HG02798 (cell line): ENCODE measurements around the gene STK25.
A peak's percentile ranks its signal among the peaks of the same experiment; 100 is the strongest.

Source experiments
- ATAC-seq: cut with Tn5 transposase; IDR thresholded peaks from one replicate; pipeline ENCODE4 v1.9.1; 2021; ENCODE audit warnings: mild to moderate bottlenecking; ENCODE audit not compliant: unreplicated experiment, poor library complexity

The STK25 gene

GRCh38 chr2:241508240-241509154 is at the start of gene STK25:
Gene STK25 (minus strand): TSS chr2:241508584. CDS start chr2:241508035, 549 bp downstream.
- peak; percentile 93 for ATAC-seq

DNA sequence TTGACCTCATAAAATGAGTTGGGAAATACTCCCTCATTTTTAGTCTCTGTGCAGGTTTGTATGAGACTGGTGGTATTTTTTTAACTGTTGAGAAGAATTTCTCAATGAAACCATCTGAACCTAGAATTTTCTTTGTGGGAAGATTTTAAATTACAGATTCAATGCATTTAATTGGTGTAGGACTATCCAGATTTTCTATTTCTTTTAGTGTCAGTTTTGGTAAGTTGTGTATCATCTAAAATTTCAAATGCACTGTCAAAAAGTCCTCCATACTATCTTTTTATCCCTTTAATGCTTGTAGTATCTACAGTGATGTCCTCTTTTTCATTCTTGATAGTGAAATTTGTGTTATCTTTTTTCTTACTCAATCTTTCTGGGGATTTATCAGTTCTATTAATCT is 48.4 kb upstream of the STK25 start:
- no peak for ATAC-seq

- no peak for ATAC-seq
Observed at GRCh38 chr2:241555711-241556110, 47.3 kb upstream of the STK25 start.

DNA sequence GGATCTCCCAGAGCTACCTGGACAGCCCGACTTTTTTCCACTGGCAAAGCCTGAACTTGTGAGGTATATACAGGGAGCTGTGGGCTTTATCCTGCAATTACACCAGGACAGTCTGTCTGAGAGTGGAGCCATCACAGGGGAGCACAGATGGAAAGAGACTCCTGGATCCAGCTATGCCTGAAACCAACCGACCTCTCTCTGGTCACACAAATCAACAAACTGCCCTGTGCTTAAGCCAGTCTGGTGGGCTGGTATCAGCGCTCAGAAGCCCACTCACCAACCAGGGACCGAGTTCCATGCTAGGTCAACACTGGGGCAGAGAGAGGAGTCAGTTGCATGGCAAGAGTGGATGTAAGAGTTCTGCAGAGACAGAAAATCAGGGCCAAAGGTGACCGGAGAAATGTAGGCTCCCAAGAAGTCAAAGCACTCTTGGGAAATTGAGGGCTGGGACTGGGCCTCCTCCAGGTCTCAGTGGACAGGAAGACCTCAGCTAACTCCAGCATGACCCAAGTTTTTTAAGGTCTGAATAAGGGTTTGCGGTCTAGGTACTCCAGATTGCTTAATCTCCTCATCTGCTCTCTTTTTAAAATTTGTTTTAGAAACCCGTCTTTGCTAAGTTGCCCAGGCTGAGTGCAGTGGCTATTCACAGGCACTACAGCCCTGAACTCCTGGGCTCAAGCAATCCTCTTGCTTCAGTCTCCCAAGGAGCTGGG is 46.4 kb upstream of the STK25 start:
- ATAC-seq = no peak

DNA sequence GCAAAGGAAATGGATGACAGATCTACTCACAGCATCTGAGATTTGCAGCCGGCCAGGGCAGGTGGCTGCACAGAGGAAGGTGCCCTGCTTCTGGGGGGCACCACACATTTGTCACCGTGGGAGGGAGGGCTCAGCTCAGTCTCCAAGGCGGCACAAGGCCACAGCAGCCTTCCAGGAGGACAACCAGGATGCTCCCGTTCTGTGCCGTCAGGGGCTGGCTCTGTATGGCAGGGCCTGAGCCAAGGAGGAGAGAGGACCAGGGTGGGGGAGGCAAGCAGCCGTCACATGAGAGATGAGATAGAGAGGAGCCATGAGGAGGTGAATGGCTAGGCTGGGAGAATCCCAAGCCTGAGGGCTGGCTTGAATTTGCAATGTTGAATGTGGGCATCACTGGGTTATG is 45.6 kb upstream of the STK25 start:
- ATAC-seq = no peak

GRCh38 chr2:241553512-241553830 is 45.1 kb upstream of the STK25 start:
- ATAC-seq = no peak

- no peak for ATAC-seq
Observed at GRCh38 chr2:241551998-241552737, 43.8 kb upstream of the STK25 start.

GRCh38 chr2:241551599-241551997 is 43.2 kb upstream of the STK25 start:
- ATAC-seq = no peak

- ATAC-seq = no peak
Observed at GRCh38 chr2:241550616-241551580, 42.5 kb upstream of the STK25 start.

GRCh38 chr2:241548451-241548835 is 40.1 kb upstream of the STK25 start:
- ATAC-seq = no peak

- no peak for ATAC-seq
Observed at GRCh38 chr2:241547781-241548450, 39.5 kb upstream of the STK25 start.

- ATAC-seq = no peak
Observed at GRCh38 chr2:241546771-241547498, 38.6 kb upstream of the STK25 start.

GRCh38 chr2:241545523-241546473 is 37.4 kb upstream of the STK25 start:
- no peak for ATAC-seq

- no peak for ATAC-seq
Observed at GRCh38 chr2:241545106-241545505, 36.7 kb upstream of the STK25 start.

DNA sequence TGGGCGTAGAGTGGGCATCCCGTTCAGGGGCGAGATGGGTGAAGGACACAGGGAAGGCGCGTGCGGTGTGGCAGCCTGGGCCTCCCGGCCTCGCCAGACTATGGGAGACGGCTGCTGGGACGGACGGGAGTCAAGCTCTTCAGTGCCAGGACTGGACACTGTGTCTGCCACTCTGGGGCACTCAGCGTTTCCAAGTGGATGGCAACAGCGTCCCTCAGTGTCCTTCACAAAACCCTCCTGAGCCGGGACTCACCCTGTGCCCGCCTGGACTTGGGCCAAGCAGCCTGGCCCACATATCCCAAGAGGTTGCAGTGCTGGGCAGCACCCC is 33.9 kb upstream of the STK25 start:
- no peak for ATAC-seq

- ATAC-seq = no peak
Observed at GRCh38 chr2:241541564-241542277, 33.3 kb upstream of the STK25 start.
